HG03139 (cell line): ENCODE data around the gene TUBGCP2.

Source experiments
- ATAC-seq: cut with Tn5 transposase; IDR thresholded peaks from one replicate; pipeline ENCODE4 v1.9.1; 2021; ENCODE audit not compliant: unreplicated experiment

TUBGCP2 gene

GRCh38 chr10:133308421-133309099 lies at the start of gene TUBGCP2, which contains the start of gene ZNF511:
TUBGCP2 (minus strand) TSS chr10:133308872; CDS start chr10:133302941, 5,931 bp downstream.
ZNF511 (plus strand) TSS chr10:133308914; CDS start chr10:133308944, 30 bp downstream.
- ATAC-seq = peak; percentile 74

- ATAC-seq = peak; percentile 70
Measured at GRCh38 chr10:133357285-133358161, 48.9 kb upstream of the TUBGCP2 start, which contains the start of gene FUOM. FUOM (minus strand) TSS chr10:133358019; CDS start chr10:133358007, 12 bp downstream.

GRCh38 chr10:133356549-133357284 lies 48.0 kb upstream of the TUBGCP2 start:
- no peak for ATAC-seq

DNA sequence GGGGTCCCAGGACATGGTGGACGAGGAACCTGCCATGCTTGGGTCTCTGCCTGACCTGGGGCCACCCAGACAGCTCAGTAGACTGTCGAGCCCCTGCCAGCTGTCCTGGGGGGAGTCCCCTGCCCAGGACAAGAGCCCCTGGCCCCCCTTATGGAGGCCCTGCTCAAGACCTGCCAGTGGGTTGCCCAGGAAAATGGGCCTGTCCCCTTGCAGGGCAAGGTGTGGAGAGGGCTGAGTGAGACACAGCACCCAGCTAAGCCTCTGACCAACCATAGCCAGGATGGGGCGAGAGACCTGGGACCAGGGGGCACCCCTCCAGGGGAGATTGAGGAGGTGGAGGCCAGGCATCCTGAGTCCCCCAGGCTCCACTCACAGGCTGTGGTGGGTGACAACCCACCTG lies 47.3 kb upstream of the TUBGCP2 start:
- ATAC-seq = no peak

DNA sequence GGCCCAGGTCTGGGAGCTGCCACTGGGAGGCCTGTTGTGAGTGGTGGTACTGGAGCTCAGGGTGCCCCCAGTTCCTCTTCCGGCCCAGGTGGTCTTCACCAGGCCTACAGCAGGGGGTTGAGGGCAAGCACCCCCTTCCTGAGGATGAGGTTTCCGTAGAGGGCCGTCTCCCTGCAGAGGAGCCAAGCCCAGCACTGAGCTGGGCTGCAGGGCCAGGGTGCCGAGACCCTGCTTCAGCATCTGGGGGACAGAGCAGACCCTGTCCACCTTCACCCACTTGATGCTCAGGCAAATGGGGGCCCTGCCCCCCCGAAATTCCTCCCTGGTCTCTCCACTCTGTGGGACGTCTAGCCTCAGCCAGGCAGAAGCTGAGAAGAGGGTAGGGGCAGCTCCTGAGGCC lies 46.6 kb upstream of the TUBGCP2 start:
- ATAC-seq = no peak

DNA sequence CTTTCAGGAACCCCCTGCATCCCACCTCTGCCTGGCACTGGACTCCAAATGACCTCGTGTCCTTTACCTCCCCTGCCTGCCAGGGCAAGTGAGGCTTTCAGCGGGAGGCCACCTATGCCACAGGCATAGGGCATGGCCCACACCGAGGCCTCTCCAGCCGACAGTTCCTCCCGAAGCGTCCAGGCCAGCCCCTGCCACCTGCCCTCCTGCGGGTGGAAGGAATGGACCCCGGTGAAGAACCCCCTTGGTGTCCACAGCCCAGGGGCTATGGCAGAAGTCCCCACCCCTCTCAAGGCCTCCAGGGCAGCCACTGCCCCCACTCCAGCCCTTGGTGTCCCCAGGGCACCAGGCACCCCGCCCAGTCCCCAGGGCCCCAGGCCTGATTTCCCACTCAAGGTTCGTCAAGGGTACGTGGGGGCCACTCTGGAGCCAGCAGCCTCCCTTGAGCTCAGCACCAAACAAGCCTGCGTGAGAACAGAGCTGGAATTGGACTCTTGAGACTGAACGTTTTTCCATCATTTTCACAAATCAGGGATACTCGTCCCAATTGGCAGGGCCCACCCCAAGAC lies 46.1 kb upstream of the TUBGCP2 start:
- no peak for ATAC-seq

GRCh38 chr10:133353988-133354605 lies 45.4 kb upstream of the TUBGCP2 start:
- ATAC-seq = no peak

DNA sequence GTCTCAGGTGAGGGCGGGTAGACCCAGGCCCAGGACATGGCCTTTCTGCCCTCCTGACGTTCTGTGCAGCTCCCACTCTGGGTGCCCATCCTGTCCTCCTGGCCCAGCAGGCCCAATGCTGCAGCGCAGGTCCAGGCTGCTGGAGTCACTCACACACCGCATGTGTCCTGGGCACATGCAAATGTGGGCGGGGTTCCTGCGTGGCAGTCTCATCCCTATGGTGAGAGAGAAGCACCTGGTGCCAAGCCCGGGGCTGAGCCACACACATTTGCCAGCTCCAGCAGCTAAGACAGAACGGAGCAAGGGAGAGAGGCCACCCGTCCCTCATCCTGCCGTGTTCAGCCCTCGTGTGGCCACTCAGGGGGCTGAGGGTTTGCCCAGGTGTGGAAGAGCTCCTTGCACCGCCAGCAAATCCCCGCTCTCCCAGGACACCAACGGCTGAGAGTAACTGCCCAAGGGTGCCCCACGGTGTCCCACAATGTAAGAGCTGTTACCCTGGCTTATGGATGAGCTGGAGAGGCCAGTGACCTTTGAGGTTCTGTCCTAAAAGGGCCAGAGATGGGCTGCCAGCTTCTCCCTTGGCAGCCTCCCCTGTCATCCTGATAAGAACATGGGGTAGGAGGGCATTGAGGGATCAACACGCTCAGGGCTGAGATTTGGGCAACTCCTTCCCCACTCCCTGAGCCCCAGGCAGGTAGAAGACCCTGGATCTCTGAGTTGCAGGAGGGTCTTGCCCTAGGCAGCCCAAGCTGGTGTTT lies 44.7 kb upstream of the TUBGCP2 start:
- no peak for ATAC-seq

DNA sequence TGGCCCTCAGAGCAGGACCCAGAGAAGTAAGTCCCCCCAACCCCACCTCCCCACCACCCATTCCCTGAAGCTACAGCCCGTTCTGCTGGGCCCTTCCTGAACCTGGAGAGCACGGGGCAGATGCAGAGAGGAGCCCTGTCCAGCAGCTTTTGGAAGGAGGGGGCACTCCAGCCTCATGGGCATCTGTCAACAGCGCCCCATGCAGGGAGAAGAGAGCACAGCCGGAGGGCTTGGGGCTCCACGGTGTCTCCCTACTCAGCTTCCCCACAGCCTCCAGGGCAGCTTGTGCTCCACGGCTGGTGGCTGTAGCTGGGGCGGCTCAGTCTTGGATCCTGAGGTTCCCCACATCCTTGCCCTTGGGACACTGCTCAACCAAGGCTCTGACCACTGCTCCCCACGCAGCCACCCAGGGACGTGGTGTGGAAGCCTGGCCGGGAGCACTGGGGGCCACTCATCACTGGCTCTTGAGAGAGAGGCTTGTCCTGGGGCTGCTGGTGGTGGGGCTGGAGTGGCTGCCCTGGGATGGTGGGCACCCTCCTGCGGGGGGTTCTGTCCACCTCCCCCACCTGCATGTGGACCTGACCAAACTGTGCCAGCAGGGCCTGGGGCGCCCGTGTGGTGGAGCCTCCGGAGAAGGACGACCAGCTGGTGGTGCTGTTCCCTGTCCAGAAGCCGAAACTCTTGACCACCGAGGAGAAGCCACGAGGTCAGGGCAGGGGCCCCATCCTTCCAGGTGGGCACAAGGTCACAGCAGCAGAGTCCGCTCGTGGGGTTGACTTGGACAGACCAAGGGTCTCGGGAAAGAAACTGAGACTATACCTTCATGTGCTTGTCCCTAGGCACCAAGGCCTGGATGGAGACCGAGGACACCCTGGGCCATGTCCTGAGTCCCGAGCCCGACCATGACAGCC lies 43.0 kb upstream of the TUBGCP2 start:
- no peak for ATAC-seq

DNA sequence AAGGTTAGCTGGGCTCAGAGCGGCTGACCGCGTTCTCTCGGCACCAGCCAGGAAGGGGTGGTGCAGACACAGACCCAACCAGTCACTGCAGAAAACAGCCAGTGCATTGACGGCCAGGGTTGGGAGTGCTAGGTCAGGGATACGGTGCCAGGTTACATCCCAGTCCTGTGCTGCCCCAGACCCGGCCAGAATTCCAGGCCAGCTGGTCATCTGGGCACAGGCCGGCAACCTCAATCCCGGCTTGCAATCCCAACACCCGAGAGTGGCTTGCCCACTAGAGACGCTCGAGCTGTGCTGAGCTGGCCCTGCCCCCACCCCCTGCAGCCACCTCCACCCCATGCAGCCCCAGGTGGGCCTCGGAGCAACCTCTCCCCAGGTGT lies 42.3 kb upstream of the TUBGCP2 start:
- no peak for ATAC-seq

GRCh38 chr10:133350283-133350949 lies 41.7 kb upstream of the TUBGCP2 start:
- no peak for ATAC-seq

GRCh38 chr10:133349577-133350011 lies 40.9 kb upstream of the TUBGCP2 start:
- no peak for ATAC-seq

DNA sequence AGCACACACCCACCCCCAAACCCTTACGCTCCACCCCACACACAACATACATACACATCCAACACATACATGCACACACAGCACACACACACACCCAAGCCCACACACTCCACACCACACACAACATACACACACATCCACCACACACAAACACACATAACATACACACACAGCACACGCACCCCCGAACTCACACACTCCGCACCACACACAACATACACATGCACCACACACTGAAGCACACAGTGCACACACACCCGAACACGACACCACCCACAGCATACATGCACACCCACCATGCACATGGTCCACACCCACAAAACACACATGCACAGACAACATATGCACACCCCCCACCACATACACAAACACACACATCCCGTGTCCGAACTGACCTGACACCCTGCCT lies 40.5 kb upstream of the TUBGCP2 start:
- ATAC-seq = no peak

- no peak for ATAC-seq
Measured at GRCh38 chr10:133347710-133348517, 39.2 kb upstream of the TUBGCP2 start.

DNA sequence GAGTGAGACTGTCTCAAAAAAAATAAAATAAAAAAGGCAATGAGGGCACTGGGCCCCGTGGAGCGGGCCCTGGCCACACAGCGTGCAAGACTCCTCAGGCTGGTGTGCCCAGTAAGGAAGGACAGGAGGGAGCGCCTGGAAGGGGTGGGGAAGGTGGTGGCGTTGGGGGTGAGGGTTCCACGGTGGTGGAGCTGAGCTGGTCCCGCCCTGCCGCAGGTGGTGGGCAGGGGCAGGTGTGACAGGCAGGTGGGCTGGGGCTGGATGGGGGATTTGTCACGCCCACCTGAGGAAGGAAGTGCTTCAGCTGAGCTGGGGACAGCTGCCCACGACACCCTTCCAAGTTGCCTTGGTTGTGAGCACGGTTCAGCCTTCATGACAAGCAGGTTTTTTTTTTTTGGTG lies 37.7 kb upstream of the TUBGCP2 start:
- ATAC-seq = no peak

- ATAC-seq = no peak
Measured at GRCh38 chr10:133344236-133344635, 35.6 kb upstream of the TUBGCP2 start.

DNA sequence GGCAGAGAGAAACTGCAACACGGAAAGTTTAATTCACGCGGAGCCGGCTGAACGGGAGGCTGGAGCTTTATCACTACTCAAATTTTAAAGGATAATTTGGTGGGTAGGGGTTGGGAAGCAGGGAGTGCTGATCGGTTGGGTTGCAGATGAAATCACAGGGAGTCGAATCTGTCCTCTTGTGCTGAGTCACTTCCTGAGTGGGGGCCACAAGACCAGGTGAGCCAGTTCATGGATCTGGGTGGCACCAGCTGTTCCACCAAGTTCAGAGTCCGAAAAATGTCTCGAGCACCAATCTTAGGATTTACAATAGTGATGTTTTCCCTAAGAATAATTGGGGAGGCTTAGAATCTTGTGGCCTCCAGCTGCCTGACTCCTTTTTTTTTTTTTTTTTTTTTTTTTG lies 34.9 kb upstream of the TUBGCP2 start:
- ATAC-seq = no peak
